ENCODE measurements around the gene ARSK.

The ARSK gene

GRCh38 chr5:95526871-95527270, 28.0 kb upstream of the ARSK start:
- no peak overlapping the region for H3K4ac ChIP-seq (ENCODE audit: low read depth, low read length)
- no peak overlapping the region for H3K27ac ChIP-seq (ENCODE audit: low read depth, low read length)
- no peak overlapping the region for H3K4me3 ChIP-seq (ENCODE audit: low read depth, low read length)
- H3K23ac ChIP-seq (ENCODE audit: low read length): no peak overlapping the region
- no peak overlapping the region for H3K9ac ChIP-seq (ENCODE audit: low read length)
- H3K79me2 ChIP-seq (ENCODE audit: control insufficient read depth, insufficient read depth, low read length, poor library complexity): no peaks in the 10 kb centered on the region
- H3K36me3 ChIP-seq (ENCODE audit: control insufficient read depth in 1 of 2, insufficient read depth in 2 of 2, low read length in 2 of 2): peaks cover 5 to 11% of the 10 kb centered on the region in 2 experiments
- no peak overlapping the region for H4K91ac ChIP-seq (ENCODE audit: low read depth, low read length)
- H2BK5ac ChIP-seq (ENCODE audit: low read depth, low read length, poor library complexity): no peak overlapping the region
- H2BK12ac ChIP-seq (ENCODE audit: low read length): no peak overlapping the region
- H3K4me2 ChIP-seq (ENCODE audit: low read length): no peak overlapping the region
- H4K12ac ChIP-seq (ENCODE audit: low read depth, low read length): no peak overlapping the region
- WGBS (ENCODE audit: extremely low coverage, insufficient coverage, insufficient read length): no CpG with 5 or more reads among the region's 2 CpGs
- H2BK120ac ChIP-seq (ENCODE audit: insufficient read depth, low read length, poor library complexity): no peak overlapping the region
- H3K18ac ChIP-seq (ENCODE audit: low read length): no peak overlapping the region
- H4K8ac ChIP-seq (ENCODE audit: low read depth, low read length): no peak overlapping the region
- H3K79me1 ChIP-seq (ENCODE audit: low read length): no peaks in the 10 kb centered on the region
- no peaks in the 10 kb centered on the region for H3K9me3 ChIP-seq (ENCODE audit: insufficient read depth, low read depth, low read length)
- DNase-seq: no peak
- H2AK5ac ChIP-seq (ENCODE audit: low read length): no peak overlapping the region
- H2AFZ ChIP-seq (ENCODE audit: insufficient read depth, low read length, poor library complexity): no peak overlapping the region
- H3K4me1 ChIP-seq (ENCODE audit: control insufficient read depth in 1 of 2, insufficient read depth in 2 of 2, low read length in 2 of 2): no peaks in the 10 kb centered on the region
- H3K27me3 ChIP-seq (ENCODE audit: insufficient read depth, low read length): no peaks in the 10 kb centered on the region
- no peak overlapping the region for H3K14ac ChIP-seq (ENCODE audit: low read length)

- H2BK12ac ChIP-seq (ENCODE audit: low read length): no peak overlapping the region
- no peak overlapping the region for H2AK5ac ChIP-seq (ENCODE audit: low read length)
- no peak overlapping the region for H3K27ac ChIP-seq (ENCODE audit: low read depth, low read length)
- no peak overlapping the region for H3K18ac ChIP-seq (ENCODE audit: low read length)
- H3K4me2 ChIP-seq (ENCODE audit: low read length): no peak overlapping the region
- no peak overlapping the region for H3K4ac ChIP-seq (ENCODE audit: low read depth, low read length)
- no peaks in the 10 kb centered on the region for H3K9me3 ChIP-seq (ENCODE audit: insufficient read depth, low read depth, low read length)
- no peak overlapping the region for H4K12ac ChIP-seq (ENCODE audit: low read depth, low read length)
- no peak overlapping the region for H2AFZ ChIP-seq (ENCODE audit: insufficient read depth, low read length, poor library complexity)
- no peak for DNase-seq
- H3K23ac ChIP-seq (ENCODE audit: low read length): no peak overlapping the region
- no peaks in the 10 kb centered on the region for H3K27me3 ChIP-seq (ENCODE audit: insufficient read depth, low read length)
- H2BK5ac ChIP-seq (ENCODE audit: low read depth, low read length, poor library complexity): no peak overlapping the region
- H3K14ac ChIP-seq (ENCODE audit: low read length): no peak overlapping the region
- H4K8ac ChIP-seq (ENCODE audit: low read depth, low read length): no peak overlapping the region
- H4K91ac ChIP-seq (ENCODE audit: low read depth, low read length): no peak overlapping the region
- peaks cover 5 to 8% of the 10 kb centered on the region in 2 experiments for H3K36me3 ChIP-seq (ENCODE audit: control insufficient read depth in 1 of 2, insufficient read depth in 2 of 2, low read length in 2 of 2)
- H3K79me1 ChIP-seq (ENCODE audit: low read length): no peaks in the 10 kb centered on the region
- H2BK120ac ChIP-seq (ENCODE audit: insufficient read depth, low read length, poor library complexity): no peak overlapping the region
- H3K4me3 ChIP-seq (ENCODE audit: low read depth, low read length): no peak overlapping the region
- no peaks in the 10 kb centered on the region for H3K79me2 ChIP-seq (ENCODE audit: control insufficient read depth, insufficient read depth, low read length, poor library complexity)
- no peaks in the 10 kb centered on the region for H3K4me1 ChIP-seq (ENCODE audit: control insufficient read depth in 1 of 2, insufficient read depth in 2 of 2, low read length in 2 of 2)
- H3K9ac ChIP-seq (ENCODE audit: low read length): no peak overlapping the region
Observed at GRCh38 chr5:95528565-95528964, 26.3 kb upstream of the ARSK start.

DNA sequence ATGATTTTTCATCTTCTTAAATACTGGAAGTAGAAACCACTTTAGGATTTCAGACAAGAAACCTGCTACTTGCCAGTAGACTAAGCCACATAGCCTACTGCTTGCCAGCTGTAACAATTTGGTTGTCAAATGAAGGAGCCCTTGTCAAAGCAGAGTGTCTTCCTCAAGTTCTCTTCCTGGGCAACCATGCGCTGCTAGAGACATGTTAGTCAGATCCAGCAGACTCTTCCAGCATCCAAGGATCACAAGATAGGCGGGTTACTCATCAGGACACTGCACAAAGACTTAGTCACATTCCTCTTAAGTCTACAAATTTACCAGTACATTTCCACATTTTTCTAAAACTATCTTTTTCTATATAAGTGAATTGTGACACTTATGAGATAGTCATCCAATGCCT, 24.5 kb upstream of the ARSK start:
- H3K79me2 ChIP-seq (ENCODE audit: control insufficient read depth, insufficient read depth, low read length, poor library complexity): no peaks in the 10 kb centered on the region
- no CpG with 5 or more reads among the region's 2 CpGs for WGBS (ENCODE audit: extremely low coverage, insufficient coverage, insufficient read length)
- no peak overlapping the region for H3K4me3 ChIP-seq (ENCODE audit: low read depth, low read length)
- no peaks in the 10 kb centered on the region for H3K79me1 ChIP-seq (ENCODE audit: low read length)
- H3K27ac ChIP-seq (ENCODE audit: low read depth, low read length): no peak overlapping the region
- no peak overlapping the region for H4K12ac ChIP-seq (ENCODE audit: low read depth, low read length)
- peaks cover 2 to 5% of the 10 kb centered on the region in 2 experiments for H3K36me3 ChIP-seq (ENCODE audit: control insufficient read depth in 1 of 2, insufficient read depth in 2 of 2, low read length in 2 of 2)
- no peak overlapping the region for H3K4ac ChIP-seq (ENCODE audit: low read depth, low read length)
- no peak overlapping the region for H3K18ac ChIP-seq (ENCODE audit: low read length)
- H3K4me2 ChIP-seq (ENCODE audit: low read length): no peak overlapping the region
- no peaks in the 10 kb centered on the region for H3K4me1 ChIP-seq (ENCODE audit: control insufficient read depth in 1 of 2, insufficient read depth in 2 of 2, low read length in 2 of 2)
- no peak overlapping the region for H2AK5ac ChIP-seq (ENCODE audit: low read length)
- H3K9me3 ChIP-seq (ENCODE audit: insufficient read depth, low read depth, low read length): no peaks in the 10 kb centered on the region
- H3K9ac ChIP-seq (ENCODE audit: low read length): no peak overlapping the region
- no peaks in the 10 kb centered on the region for H3K27me3 ChIP-seq (ENCODE audit: insufficient read depth, low read length)
- no peak overlapping the region for H4K8ac ChIP-seq (ENCODE audit: low read depth, low read length)
- DNase-seq: peak; percentile 23 to 52
- no peak overlapping the region for H2BK5ac ChIP-seq (ENCODE audit: low read depth, low read length, poor library complexity)
- H4K91ac ChIP-seq (ENCODE audit: low read depth, low read length): no peak overlapping the region
- no peak overlapping the region for H2BK12ac ChIP-seq (ENCODE audit: low read length)
- H3K14ac ChIP-seq (ENCODE audit: low read length): no peak overlapping the region
- no peak overlapping the region for H2BK120ac ChIP-seq (ENCODE audit: insufficient read depth, low read length, poor library complexity)
- no peak overlapping the region for H3K23ac ChIP-seq (ENCODE audit: low read length)
- no peak overlapping the region for H2AFZ ChIP-seq (ENCODE audit: insufficient read depth, low read length, poor library complexity)

GRCh38 chr5:95531491-95531890, 23.4 kb upstream of the ARSK start:
- no peak overlapping the region for H2BK120ac ChIP-seq (ENCODE audit: insufficient read depth, low read length, poor library complexity)
- H2BK5ac ChIP-seq (ENCODE audit: low read depth, low read length, poor library complexity): no peak overlapping the region
- no peak overlapping the region for H3K9ac ChIP-seq (ENCODE audit: low read length)
- H2AK5ac ChIP-seq (ENCODE audit: low read length): no peak overlapping the region
- H3K4me3 ChIP-seq (ENCODE audit: low read depth, low read length): no peak overlapping the region
- H2BK12ac ChIP-seq (ENCODE audit: low read length): no peak overlapping the region
- no peak overlapping the region for H3K18ac ChIP-seq (ENCODE audit: low read length)
- H3K9me3 ChIP-seq (ENCODE audit: insufficient read depth, low read depth, low read length): no peaks in the 10 kb centered on the region
- no peak overlapping the region for H3K23ac ChIP-seq (ENCODE audit: low read length)
- H3K27ac ChIP-seq (ENCODE audit: low read depth, low read length): no peak overlapping the region
- H2AFZ ChIP-seq (ENCODE audit: insufficient read depth, low read length, poor library complexity): no peak overlapping the region
- H3K27me3 ChIP-seq (ENCODE audit: insufficient read depth, low read length): no peaks in the 10 kb centered on the region
- H3K4me1 ChIP-seq (ENCODE audit: control insufficient read depth in 1 of 2, insufficient read depth in 2 of 2, low read length in 2 of 2): no peaks in the 10 kb centered on the region
- H3K36me3 ChIP-seq (ENCODE audit: control insufficient read depth in 1 of 2, insufficient read depth in 2 of 2, low read length in 2 of 2): peaks cover 2 to 4% of the 10 kb centered on the region in 2 experiments
- DNase-seq: no peak
- no peak overlapping the region for H3K14ac ChIP-seq (ENCODE audit: low read length)
- H3K79me1 ChIP-seq (ENCODE audit: low read length): no peaks in the 10 kb centered on the region
- no peak overlapping the region for H4K8ac ChIP-seq (ENCODE audit: low read depth, low read length)
- H3K79me2 ChIP-seq (ENCODE audit: control insufficient read depth, insufficient read depth, low read length, poor library complexity): no peaks in the 10 kb centered on the region
- no peak overlapping the region for H3K4ac ChIP-seq (ENCODE audit: low read depth, low read length)
- H3K4me2 ChIP-seq (ENCODE audit: low read length): no peak overlapping the region
- H4K12ac ChIP-seq (ENCODE audit: low read depth, low read length): no peak overlapping the region
- H4K91ac ChIP-seq (ENCODE audit: low read depth, low read length): no peak overlapping the region

DNA sequence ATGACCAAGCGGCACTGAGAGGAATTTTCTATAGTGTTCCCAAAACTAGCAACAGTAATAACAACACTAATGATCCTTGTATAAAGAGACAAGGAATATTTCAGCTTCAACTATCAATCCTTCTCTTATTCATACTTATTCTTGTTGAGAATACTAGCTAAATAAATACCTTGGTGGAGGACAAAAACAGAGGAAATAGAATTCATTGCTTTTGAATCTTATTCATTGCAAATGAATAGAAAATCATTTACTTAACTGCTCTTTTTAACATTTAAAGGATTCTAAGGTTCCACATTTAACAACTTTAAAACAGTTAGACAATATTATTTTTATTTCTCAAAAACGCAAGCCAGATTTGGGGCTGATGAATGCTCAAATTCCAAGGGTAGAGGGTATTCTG, 22.5 kb upstream of the ARSK start:
- DNase-seq: no peak
- no peak overlapping the region for H4K91ac ChIP-seq (ENCODE audit: low read depth, low read length)
- no peaks in the 10 kb centered on the region for H3K79me1 ChIP-seq (ENCODE audit: low read length)
- H3K4ac ChIP-seq (ENCODE audit: low read depth, low read length): no peak overlapping the region
- H3K4me1 ChIP-seq (ENCODE audit: control insufficient read depth in 1 of 2, insufficient read depth in 2 of 2, low read length in 2 of 2): no peaks in the 10 kb centered on the region
- H2BK120ac ChIP-seq (ENCODE audit: insufficient read depth, low read length, poor library complexity): no peak overlapping the region
- no peak overlapping the region for H3K4me2 ChIP-seq (ENCODE audit: low read length)
- H2AK5ac ChIP-seq (ENCODE audit: low read length): no peak overlapping the region
- H3K23ac ChIP-seq (ENCODE audit: low read length): no peak overlapping the region
- H3K27ac ChIP-seq (ENCODE audit: low read depth, low read length): no peak overlapping the region
- H3K79me2 ChIP-seq (ENCODE audit: control insufficient read depth, insufficient read depth, low read length, poor library complexity): no peaks in the 10 kb centered on the region
- no peaks in the 10 kb centered on the region for H3K9me3 ChIP-seq (ENCODE audit: insufficient read depth, low read depth, low read length)
- peaks cover 2 to 3% of the 10 kb centered on the region in 2 experiments for H3K36me3 ChIP-seq (ENCODE audit: control insufficient read depth in 1 of 2, insufficient read depth in 2 of 2, low read length in 2 of 2)
- no peak overlapping the region for H2BK12ac ChIP-seq (ENCODE audit: low read length)
- no peaks in the 10 kb centered on the region for H3K27me3 ChIP-seq (ENCODE audit: insufficient read depth, low read length)
- no peak overlapping the region for H2AFZ ChIP-seq (ENCODE audit: insufficient read depth, low read length, poor library complexity)
- H3K14ac ChIP-seq (ENCODE audit: low read length): no peak overlapping the region
- no peak overlapping the region for H3K4me3 ChIP-seq (ENCODE audit: low read depth, low read length)
- no peak overlapping the region for H4K8ac ChIP-seq (ENCODE audit: low read depth, low read length)
- no peak overlapping the region for H2BK5ac ChIP-seq (ENCODE audit: low read depth, low read length, poor library complexity)
- whole genome bisulfite sequencing (ENCODE audit: extremely low coverage, insufficient coverage, insufficient read length): no CpG with 5 or more reads among the region's 2 CpGs
- no peak overlapping the region for H4K12ac ChIP-seq (ENCODE audit: low read depth, low read length)
- no peak overlapping the region for H3K9ac ChIP-seq (ENCODE audit: low read length)
- H3K18ac ChIP-seq (ENCODE audit: low read length): no peak overlapping the region
